H9 (cell line): ENCODE data around the gene GRM3. TPM values are rescaled to one million over a fixed set of nuclear protein-coding genes. Genes with fewer than 3 reads are reported as not detected.

Experiments
- DNase-seq: peaks from one replicate; pipeline ENCODE4 v3.0.0-alpha.2; 2017
- H2AFZ ChIP-seq: one replicate; pipeline ENCODE4 v1.6.1; 2013; ENCODE audit warnings: mild to moderate bottlenecking, low read length, control low read depth, moderate library complexity
- H2AK5ac ChIP-seq: 2 replicates; pipeline ENCODE4 v1.6.1; 2013; ENCODE audit warnings: low read length, control low read depth, mixed read lengths; ENCODE audit not compliant: insufficient read length
- H2BK120ac ChIP-seq: one replicate; pipeline ENCODE4 v1.6.1; 2013; ENCODE audit warnings: low read depth, mild to moderate bottlenecking, low read length, control low read depth, inconsistent platforms; ENCODE audit not compliant: poor library complexity, severe bottlenecking
- H2BK12ac ChIP-seq: 2 replicates; pipeline ENCODE4 v1.6.1; 2013; ENCODE audit warnings: low read length, control low read depth, mixed read lengths, low read depth; ENCODE audit not compliant: insufficient read length
- H2BK15ac ChIP-seq: 2 replicates; pipeline ENCODE4 v1.6.1; 2013; ENCODE audit warnings: low read depth, low read length, control low read depth
- H2BK20ac ChIP-seq: one replicate; pipeline ENCODE4 v1.6.1; 2013; ENCODE audit warnings: low read depth, mild to moderate bottlenecking, low read length, control low read depth, inconsistent platforms; ENCODE audit not compliant: poor library complexity, severe bottlenecking
- H2BK5ac ChIP-seq: 2 replicates; pipeline ENCODE4 v1.6.1; 2013; ENCODE audit warnings: low read length, control low read depth, mixed read lengths; ENCODE audit not compliant: insufficient read length
- H3K14ac ChIP-seq: 2 replicates; pipeline ENCODE4 v1.6.1; 2013; ENCODE audit warnings: low read length, control low read depth; ENCODE audit not compliant: insufficient read depth
- H3K18ac ChIP-seq: 2 replicates; pipeline ENCODE4 v1.6.1; 2013; ENCODE audit warnings: low read depth, mild to moderate bottlenecking, mixed read lengths, low read length, control low read depth; ENCODE audit not compliant: insufficient read length
- H3K23ac ChIP-seq: 2 replicates; pipeline ENCODE4 v1.6.1; 2013; ENCODE audit warnings: low read length, control low read depth, mixed read lengths, low read depth; ENCODE audit not compliant: insufficient read length
- H3K23me2 ChIP-seq: 2 replicates; pipeline ENCODE4 v1.6.1; 2013; ENCODE audit warnings: low read depth, mild to moderate bottlenecking, mixed read lengths, low read length, control low read depth; ENCODE audit not compliant: insufficient read length, poor library complexity, severe bottlenecking
- H3K27ac ChIP-seq: 2 replicates; pipeline ENCODE4 v1.5.1; 2013; ENCODE audit warnings: low read length, control low read depth, mixed read lengths, low read depth; ENCODE audit not compliant: insufficient read length
- H3K27me3 ChIP-seq: 2 replicates; pipeline ENCODE4 v1.6.1; 2013; ENCODE audit warnings: low read length, control low read depth, inconsistent platforms; ENCODE audit not compliant: insufficient read depth
- H3K4ac ChIP-seq: 2 replicates; pipeline ENCODE4 v1.6.1; 2013; ENCODE audit warnings: low read depth, mild to moderate bottlenecking, control low read depth, inconsistent platforms, low read length, moderate library complexity
- H3K4me1 ChIP-seq: 2 replicates; pipeline ENCODE4 v1.6.1; 2013; ENCODE audit warnings: low read length, control low read depth, inconsistent platforms; ENCODE audit not compliant: insufficient read depth
- H3K4me2 ChIP-seq: 2 replicates; pipeline ENCODE4 v1.6.1; 2013; ENCODE audit warnings: low read length, control low read depth, mixed read lengths; ENCODE audit not compliant: insufficient read length, insufficient read depth
- H3K56ac ChIP-seq: 2 replicates; pipeline ENCODE4 v1.6.1; 2013; ENCODE audit warnings: low read depth, mild to moderate bottlenecking, mixed read lengths, low read length, control low read depth; ENCODE audit not compliant: insufficient read length
- H3K79me1 ChIP-seq: 2 replicates; pipeline ENCODE4 v1.6.1; 2013; ENCODE audit warnings: low read depth, mild to moderate bottlenecking, moderate library complexity, low read length, control low read depth, inconsistent platforms; ENCODE audit not compliant: insufficient read depth, poor library complexity, severe bottlenecking
- H3K79me2 ChIP-seq: 2 replicates; pipeline ENCODE4 v1.6.1; 2013; ENCODE audit warnings: low read length, control low read depth, inconsistent platforms; ENCODE audit not compliant: insufficient read depth
- H3K9ac ChIP-seq: 2 replicates; pipeline ENCODE4 v1.6.1; 2013; ENCODE audit warnings: low read length, control low read depth, mixed read lengths; ENCODE audit not compliant: insufficient read length; ENCODE audit errors: extremely low read depth
- H3K9me3 ChIP-seq: one replicate; pipeline ENCODE4 v1.6.1; 2013; ENCODE audit warnings: low read depth, low read length, inconsistent platforms; ENCODE audit not compliant: control insufficient read depth
- H3T11ph ChIP-seq: one replicate; pipeline ENCODE4 v1.6.1; 2013; ENCODE audit warnings: mild to moderate bottlenecking, low read length, control low read depth, inconsistent platforms
- H4K20me1 ChIP-seq: one replicate; pipeline ENCODE4 v1.6.1; 2013; ENCODE audit not compliant: control insufficient read depth, insufficient read length, insufficient read depth
- H4K5ac ChIP-seq: 2 replicates; pipeline ENCODE4 v1.6.1; 2013; ENCODE audit warnings: low read depth, mild to moderate bottlenecking, mixed read lengths, low read length, control low read depth; ENCODE audit not compliant: insufficient read length
- H4K8ac ChIP-seq: replicated peaks from 2 replicates; pipeline ENCODE4 v1.6.1; 2013; ENCODE audit warnings: low read length, control low read depth, mixed read lengths, low read depth; ENCODE audit not compliant: insufficient read length
- H4K91ac ChIP-seq: 2 replicates; pipeline ENCODE4 v1.6.1; 2013; ENCODE audit warnings: low read depth, mild to moderate bottlenecking, moderate library complexity, mixed read lengths, low read length, control low read depth; ENCODE audit not compliant: insufficient read length
- H3K27ac Mint-ChIP-seq, 3 experiments: 2 replicates in 2 of 3; 3 replicates in 1 of 3; pipeline ENCODE4 v1.8.0; 2020 to 2021; ENCODE audit warnings: mixed read lengths in 3 of 3, mild to moderate bottlenecking in 1 of 3, moderate library complexity in 1 of 3
- H3K27me3 Mint-ChIP-seq: 2 replicates; pipeline ENCODE4 v1.8.0; 2021; ENCODE audit warnings: low read depth, mild to moderate bottlenecking, moderate library complexity, mixed read lengths
- H3K36me3 Mint-ChIP-seq, 3 experiments: 2 replicates in 2 of 3; 3 replicates in 1 of 3; pipeline ENCODE4 v1.8.0; 2020 to 2021; ENCODE audit warnings: low read depth in 3 of 3, mixed read lengths in 3 of 3; ENCODE audit not compliant: insufficient read depth in 1 of 3
- H3K4me1 Mint-ChIP-seq, 2 experiments: 2 replicates each; pipeline ENCODE4 v1.8.0; 2020; ENCODE audit warnings: mixed read lengths in 2 of 2
- H3K4me3 Mint-ChIP-seq, 2 experiments: 2 replicates in 1 of 2; 3 replicates in 1 of 2; pipeline ENCODE4 v1.8.0; 2020 to 2021; ENCODE audit warnings: mild to moderate bottlenecking in 2 of 2, mixed read lengths in 2 of 2, moderate library complexity in 1 of 2
- H3K9me3 Mint-ChIP-seq, 2 experiments: 2 replicates in 1 of 2; 3 replicates in 1 of 2; pipeline ENCODE4 v1.8.0; 2020; ENCODE audit warnings: mild to moderate bottlenecking in 2 of 2, mixed read lengths in 2 of 2, moderate library complexity in 1 of 2
- whole genome bisulfite sequencing: extraction: QIAGEN DNeasy Blood & Tissue Kit; methylation state at CpG from one replicate; pipeline ENCODE4 v1.1.7; 2013; ENCODE audit warnings: missing lambda C conversion rate, low lambda C conversion rate, mixed read lengths; ENCODE audit not compliant: insufficient read length; ENCODE audit errors: extremely low coverage; 5-methylcytosine and 5-hydroxymethylcytosine counted together
- total RNA-seq: library from RNA; stranded (reverse); gene quantifications from 2 replicates; pipeline ENCODE4 v1.2.1, GENCODE V29; 2021
- TF ChIP-seq, protein P1 (sequence below): fragments of 200-600 bp; sonication (generic); conservative IDR thresholded peaks from 3 replicates; pipeline ENCODE4 v1.8.0; 2021; ENCODE audit warnings: antibody characterized with exemption, mild to moderate bottlenecking

GRM3 gene
- total RNA-seq, 1 experiment from 2014 or later: 0.15 TPM

DNA sequence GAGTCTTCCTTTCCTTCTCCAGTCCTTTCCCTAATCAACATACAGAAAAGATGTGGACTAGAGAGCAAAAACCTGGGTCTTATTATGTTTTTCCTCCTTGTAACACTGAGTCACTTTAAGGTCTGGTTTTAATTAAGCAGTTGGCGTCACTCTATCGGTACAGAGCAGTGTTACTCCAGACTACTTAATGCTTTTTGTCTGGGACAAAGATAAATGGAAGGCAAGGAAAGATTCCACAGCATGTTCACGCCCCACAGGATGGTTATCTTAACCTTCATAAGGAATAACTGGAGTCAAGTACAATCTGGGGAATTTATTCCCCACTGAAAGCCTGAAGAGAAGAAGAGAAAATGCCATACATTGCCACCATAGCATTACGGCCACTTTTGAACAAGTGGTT, 270.0 kb downstream of the GRM3 start:
- no peak overlapping the region for H2BK120ac ChIP-seq
- no peak overlapping the region for H3K4me2 ChIP-seq
- no peaks in the 10 kb centered on the region for H3K23me2 ChIP-seq
- no peak overlapping the region for H3K4ac ChIP-seq
- no peak overlapping the region for H2BK12ac ChIP-seq
- H2BK15ac ChIP-seq: no peak overlapping the region
- no peak overlapping the region for H3T11ph ChIP-seq
- Mint-ChIP-seq H3K27ac (no peak overlapping the region), H3K4me3 (no peak overlapping the region), H3K4me1 (peaks cover 14 to 15% of the 10 kb centered on the region in 2 experiments), H3K36me3 (peaks cover 5 to 39% (median 35%) of the 10 kb centered on the region in 3 experiments; a peak in 5 of 7 replicates), H3K9me3 (no peaks in the 10 kb centered on the region), H3K27me3 (no peaks in the 10 kb centered on the region)
- no peak overlapping the region for H3K56ac ChIP-seq
- no peaks in the 10 kb centered on the region for H3K4me1 ChIP-seq
- no peak overlapping the region for H2BK20ac ChIP-seq
- H4K5ac ChIP-seq: no peak overlapping the region
- no peaks in the 10 kb centered on the region for H3K79me1 ChIP-seq
- no peaks in the 10 kb centered on the region for H3K9me3 ChIP-seq
- no peak overlapping the region for H3K14ac ChIP-seq
- H3K27me3 ChIP-seq: no peaks in the 10 kb centered on the region
- no peak overlapping the region for H4K91ac ChIP-seq
- H3K27ac ChIP-seq: no peak overlapping the region
- no peak overlapping the region for H2BK5ac ChIP-seq
- no peak overlapping the region for H4K8ac ChIP-seq
- H3K9ac ChIP-seq: no peak overlapping the region
- H4K20me1 ChIP-seq: no peaks in the 10 kb centered on the region
- WGBS: no CpG with 5 or more reads among the region's 4 CpGs
- H3K23ac ChIP-seq: no peak overlapping the region
- TF ChIP-seq, protein P1, sequence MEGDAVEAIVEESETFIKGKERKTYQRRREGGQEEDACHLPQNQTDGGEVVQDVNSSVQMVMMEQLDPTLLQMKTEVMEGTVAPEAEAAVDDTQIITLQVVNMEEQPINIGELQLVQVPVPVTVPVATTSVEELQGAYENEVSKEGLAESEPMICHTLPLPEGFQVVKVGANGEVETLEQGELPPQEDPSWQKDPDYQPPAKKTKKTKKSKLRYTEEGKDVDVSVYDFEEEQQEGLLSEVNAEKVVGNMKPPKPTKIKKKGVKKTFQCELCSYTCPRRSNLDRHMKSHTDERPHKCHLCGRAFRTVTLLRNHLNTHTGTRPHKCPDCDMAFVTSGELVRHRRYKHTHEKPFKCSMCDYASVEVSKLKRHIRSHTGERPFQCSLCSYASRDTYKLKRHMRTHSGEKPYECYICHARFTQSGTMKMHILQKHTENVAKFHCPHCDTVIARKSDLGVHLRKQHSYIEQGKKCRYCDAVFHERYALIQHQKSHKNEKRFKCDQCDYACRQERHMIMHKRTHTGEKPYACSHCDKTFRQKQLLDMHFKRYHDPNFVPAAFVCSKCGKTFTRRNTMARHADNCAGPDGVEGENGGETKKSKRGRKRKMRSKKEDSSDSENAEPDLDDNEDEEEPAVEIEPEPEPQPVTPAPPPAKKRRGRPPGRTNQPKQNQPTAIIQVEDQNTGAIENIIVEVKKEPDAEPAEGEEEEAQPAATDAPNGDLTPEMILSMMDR: no peak
- no peak overlapping the region for H2AK5ac ChIP-seq
- H3K79me2 ChIP-seq: no peaks in the 10 kb centered on the region
- H2AFZ ChIP-seq: no peak overlapping the region
- DNase-seq: no peak
- no peak overlapping the region for H3K18ac ChIP-seq
